Activated naive CD8-positive, alpha-beta T cell treated with anti-CD3 and anti-CD28 coated beads for 36 hours (primary cell): ENCODE measurements around the gene HDLBP. TPM values are rescaled to one million over a fixed set of nuclear protein-coding genes. Genes with fewer than 3 reads are reported as not detected.

Experiments used
- DNase-seq: peaks from one replicate; pipeline ENCODE4 v3.0.0; 2021
- H3K27ac Mint-ChIP-seq: one replicate; pipeline ENCODE4 v1.8.0; 2022; ENCODE audit warnings: mild to moderate bottlenecking, moderate library complexity, mixed read lengths
- H3K27me3 Mint-ChIP-seq: one replicate; pipeline ENCODE4 v1.8.0; 2022; ENCODE audit warnings: mild to moderate bottlenecking, mixed read lengths
- H3K36me3 Mint-ChIP-seq: one replicate; pipeline ENCODE4 v1.8.0; 2021; ENCODE audit warnings: mild to moderate bottlenecking, mixed read lengths
- H3K4me1 Mint-ChIP-seq: one replicate; pipeline ENCODE4 v1.8.0; 2021; ENCODE audit warnings: mixed read lengths
- H3K4me3 Mint-ChIP-seq: one replicate; pipeline ENCODE4 v1.8.0; 2022; ENCODE audit warnings: mild to moderate bottlenecking, moderate library complexity, mixed read lengths
- H3K9me3 Mint-ChIP-seq: one replicate; pipeline ENCODE4 v1.8.0; 2022; ENCODE audit warnings: mixed read lengths
- total RNA-seq, 2 experiments: library from RNA; stranded (reverse); gene quantifications; one replicate each; pipeline ENCODE4 v1.2.3, GENCODE V29; 2021

The HDLBP gene
- total RNA-seq, 2 experiments from 2014 or later, result 272 to 286 TPM

- Mint-ChIP-seq H3K27ac (no peak overlapping the region), H3K9me3 (no peaks in the 10 kb centered on the region), H3K4me1 (peaks cover 20% of the 10 kb centered on the region), H3K27me3 (no peaks in the 10 kb centered on the region), H3K36me3 (peaks cover 28% of the 10 kb centered on the region), H3K4me3 (no peak overlapping the region)
- DNase-seq, result no peak
Observed at GRCh38 chr2:241267249-241268067, 48.0 kb downstream of the HDLBP start.

- Mint-ChIP-seq H3K4me1 (peaks cover 8% of the 10 kb centered on the region), H3K4me3 (no peak overlapping the region), H3K36me3 (peaks cover 28% of the 10 kb centered on the region), H3K27me3 (no peaks in the 10 kb centered on the region), H3K27ac (no peak overlapping the region), H3K9me3 (no peaks in the 10 kb centered on the region)
- no peak for DNase-seq
Observed at GRCh38 chr2:241265506-241265905, 50.0 kb downstream of the HDLBP start.

- Mint-ChIP-seq H3K27ac (no peak overlapping the region), H3K36me3 (peaks cover 24% of the 10 kb centered on the region)
Observed at GRCh38 chr2:241263061-241263460, 52.4 kb downstream of the HDLBP start.

GRCh38 chr2:241261628-241262027 lies 53.8 kb downstream of the HDLBP start:
- H3K27ac Mint-ChIP-seq, result no peak overlapping the region
- H3K4me3 Mint-ChIP-seq, result no peak overlapping the region
- no peaks in the 10 kb centered on the region for H3K9me3 Mint-ChIP-seq
- H3K36me3 Mint-ChIP-seq, result peaks cover 26% of the 10 kb centered on the region
- DNase-seq, result no peak
- no peaks in the 10 kb centered on the region for H3K4me1 Mint-ChIP-seq
- no peaks in the 10 kb centered on the region for H3K27me3 Mint-ChIP-seq

More at GRCh38 chr2:241263061-241263460, 52.4 kb downstream of the HDLBP start:
- H3K9me3 Mint-ChIP-seq, result no peaks in the 10 kb centered on the region
- no peak for DNase-seq
- H3K4me3 Mint-ChIP-seq, result no peak overlapping the region
- no peaks in the 10 kb centered on the region for H3K4me1 Mint-ChIP-seq
- H3K27me3 Mint-ChIP-seq, result no peaks in the 10 kb centered on the region

- no peak for DNase-seq
- Mint-ChIP-seq H3K4me3 (no peak overlapping the region), H3K36me3 (peaks cover 33% of the 10 kb centered on the region), H3K27ac (no peak overlapping the region), H3K9me3 (no peaks in the 10 kb centered on the region), H3K27me3 (no peaks in the 10 kb centered on the region), H3K4me1 (no peaks in the 10 kb centered on the region)
Observed at GRCh38 chr2:241260911-241261310, 54.6 kb downstream of the HDLBP start.

- H3K27ac Mint-ChIP-seq, result peak overlapping the region; percentile 15
Observed at GRCh38 chr2:241258505-241259280, 56.8 kb downstream of the HDLBP start.

GRCh38 chr2:241257419-241258032 lies 57.9 kb downstream of the HDLBP start:
- no peaks in the 10 kb centered on the region for H3K27me3 Mint-ChIP-seq
- no peaks in the 10 kb centered on the region for H3K9me3 Mint-ChIP-seq

More at GRCh38 chr2:241258505-241259280, 56.8 kb downstream of the HDLBP start:
- no peaks in the 10 kb centered on the region for H3K9me3 Mint-ChIP-seq
- H3K27me3 Mint-ChIP-seq, result no peaks in the 10 kb centered on the region
- no peak overlapping the region for H3K4me3 Mint-ChIP-seq
- no peak for DNase-seq
- H3K4me1 Mint-ChIP-seq, result no peaks in the 10 kb centered on the region
- H3K36me3 Mint-ChIP-seq, result peaks cover 30% of the 10 kb centered on the region

GRCh38 chr2:241256168-241256545 lies 59.3 kb downstream of the HDLBP start:
- H3K4me1 Mint-ChIP-seq, result no peaks in the 10 kb centered on the region
- H3K36me3 Mint-ChIP-seq, result peaks cover 37% of the 10 kb centered on the region
- H3K9me3 Mint-ChIP-seq, result no peaks in the 10 kb centered on the region
- no peak for DNase-seq
- H3K4me3 Mint-ChIP-seq, result no peak overlapping the region
- H3K27ac Mint-ChIP-seq, result no peak overlapping the region
- H3K27me3 Mint-ChIP-seq, result no peaks in the 10 kb centered on the region

More at GRCh38 chr2:241257419-241258032, 57.9 kb downstream of the HDLBP start:
- DNase-seq, result no peak
- peaks cover 31% of the 10 kb centered on the region for H3K36me3 Mint-ChIP-seq
- no peak overlapping the region for H3K4me3 Mint-ChIP-seq
- H3K27ac Mint-ChIP-seq, result no peak overlapping the region
- no peaks in the 10 kb centered on the region for H3K4me1 Mint-ChIP-seq

- Mint-ChIP-seq H3K4me3 (no peak overlapping the region), H3K27me3 (no peaks in the 10 kb centered on the region), H3K27ac (no peak overlapping the region), H3K9me3 (no peaks in the 10 kb centered on the region), H3K36me3 (peaks cover 37% of the 10 kb centered on the region), H3K4me1 (no peaks in the 10 kb centered on the region)
- no peak for DNase-seq
Observed at GRCh38 chr2:241255542-241256167, 59.8 kb downstream of the HDLBP start.

GRCh38 chr2:241254904-241255351 lies 60.5 kb downstream of the HDLBP start:
- peaks cover 32% of the 10 kb centered on the region for H3K36me3 Mint-ChIP-seq
- no peak overlapping the region for H3K27ac Mint-ChIP-seq
- no peaks in the 10 kb centered on the region for H3K9me3 Mint-ChIP-seq
- no peak overlapping the region for H3K4me3 Mint-ChIP-seq
- no peaks in the 10 kb centered on the region for H3K4me1 Mint-ChIP-seq
- no peak for DNase-seq
- H3K27me3 Mint-ChIP-seq, result no peaks in the 10 kb centered on the region

- Mint-ChIP-seq H3K36me3 (peaks cover 42% of the 10 kb centered on the region), H3K4me1 (no peaks in the 10 kb centered on the region), H3K9me3 (no peaks in the 10 kb centered on the region), H3K27me3 (no peaks in the 10 kb centered on the region), H3K27ac (no peak overlapping the region), H3K4me3 (no peak overlapping the region)
- DNase-seq, result no peak
Observed at GRCh38 chr2:241252778-241253475, 62.5 kb downstream of the HDLBP start.

- no peak overlapping the region for H3K4me3 Mint-ChIP-seq
- H3K36me3 Mint-ChIP-seq, result peaks cover 34% of the 10 kb centered on the region
- H3K9me3 Mint-ChIP-seq, result no peaks in the 10 kb centered on the region
- no peaks in the 10 kb centered on the region for H3K27me3 Mint-ChIP-seq
- H3K27ac Mint-ChIP-seq, result no peak overlapping the region
- DNase-seq, result no peak
- no peaks in the 10 kb centered on the region for H3K4me1 Mint-ChIP-seq
Observed at GRCh38 chr2:241249654-241250053, 65.8 kb downstream of the HDLBP start.

- DNase-seq, result no peak
- H3K4me1 Mint-ChIP-seq, result no peaks in the 10 kb centered on the region
- H3K27ac Mint-ChIP-seq, result no peak overlapping the region
- peaks cover 34% of the 10 kb centered on the region for H3K36me3 Mint-ChIP-seq
- H3K27me3 Mint-ChIP-seq, result no peaks in the 10 kb centered on the region
- H3K4me3 Mint-ChIP-seq, result no peak overlapping the region
- no peaks in the 10 kb centered on the region for H3K9me3 Mint-ChIP-seq
Observed at GRCh38 chr2:241248897-241249296, 66.6 kb downstream of the HDLBP start.

GRCh38 chr2:241248289-241248688 lies 67.2 kb downstream of the HDLBP start:
- no peaks in the 10 kb centered on the region for H3K4me1 Mint-ChIP-seq
- no peaks in the 10 kb centered on the region for H3K27me3 Mint-ChIP-seq
- H3K27ac Mint-ChIP-seq, result no peak overlapping the region
- H3K36me3 Mint-ChIP-seq, result peaks cover 31% of the 10 kb centered on the region
- H3K4me3 Mint-ChIP-seq, result no peak overlapping the region
- DNase-seq, result no peak
- H3K9me3 Mint-ChIP-seq, result no peaks in the 10 kb centered on the region
